GM12864 (cell line): ENCODE results near the gene TSR3.
A peak's percentile ranks its signal among the peaks of the same experiment; 100 is the strongest.

Experiments
- DNase-seq: peaks from one replicate; pipeline ENCODE4 v3.0.0-alpha.2; 2011; ENCODE audit warnings: low read depth
- H3K4me3 ChIP-seq: 2 replicates; pipeline ENCODE4 v1.5.1; 2011; ENCODE audit warnings: mild to moderate bottlenecking, low read depth, low read length, control low read depth
- CTCF ChIP-seq: IDR thresholded peaks from 2 replicates; pipeline ENCODE4 v1.5.1; 2011; ENCODE audit warnings: low read depth, mild to moderate bottlenecking, moderate library complexity, low read length, control low read depth, inconsistent platforms; ENCODE audit errors: missing control alignments

Gene TSR3

GRCh38 chr16:1361685-1362360 is 10.1 kb upstream of the TSR3 start:
- H3K4me3 ChIP-seq: no peak overlapping the region
- no peak for DNase-seq
- no peak for TF ChIP-seq CTCF

GRCh38 chr16:1357906-1358566 is 6.4 kb upstream of the TSR3 start:
- TF ChIP-seq CTCF: no peak
- no peak overlapping the region for H3K4me3 ChIP-seq
- no peak for DNase-seq

GRCh38 chr16:1356061-1356900 is 4.6 kb upstream of the TSR3 start:
- TF ChIP-seq CTCF: no peak
- no peak for DNase-seq
- H3K4me3 ChIP-seq: no peak overlapping the region

- no peak overlapping the region for H3K4me3 ChIP-seq
- TF ChIP-seq CTCF: no peak
- no peak for DNase-seq
Measured at GRCh38 chr16:1355591-1355990, 3.9 kb upstream of the TSR3 start.

GRCh38 chr16:1354815-1355540 is 3.3 kb upstream of the TSR3 start:
- no peak overlapping the region for H3K4me3 ChIP-seq
- no peak for DNase-seq
- no peak for TF ChIP-seq CTCF

GRCh38 chr16:1351215-1351581 is 480 bp downstream of the TSR3 start:
- no peak for TF ChIP-seq CTCF
- DNase-seq: no peak
- H3K4me3 ChIP-seq: peak overlapping the region; percentile 84
